ENCODE measurements around the gene GPR39.

Gene GPR39

DNA sequence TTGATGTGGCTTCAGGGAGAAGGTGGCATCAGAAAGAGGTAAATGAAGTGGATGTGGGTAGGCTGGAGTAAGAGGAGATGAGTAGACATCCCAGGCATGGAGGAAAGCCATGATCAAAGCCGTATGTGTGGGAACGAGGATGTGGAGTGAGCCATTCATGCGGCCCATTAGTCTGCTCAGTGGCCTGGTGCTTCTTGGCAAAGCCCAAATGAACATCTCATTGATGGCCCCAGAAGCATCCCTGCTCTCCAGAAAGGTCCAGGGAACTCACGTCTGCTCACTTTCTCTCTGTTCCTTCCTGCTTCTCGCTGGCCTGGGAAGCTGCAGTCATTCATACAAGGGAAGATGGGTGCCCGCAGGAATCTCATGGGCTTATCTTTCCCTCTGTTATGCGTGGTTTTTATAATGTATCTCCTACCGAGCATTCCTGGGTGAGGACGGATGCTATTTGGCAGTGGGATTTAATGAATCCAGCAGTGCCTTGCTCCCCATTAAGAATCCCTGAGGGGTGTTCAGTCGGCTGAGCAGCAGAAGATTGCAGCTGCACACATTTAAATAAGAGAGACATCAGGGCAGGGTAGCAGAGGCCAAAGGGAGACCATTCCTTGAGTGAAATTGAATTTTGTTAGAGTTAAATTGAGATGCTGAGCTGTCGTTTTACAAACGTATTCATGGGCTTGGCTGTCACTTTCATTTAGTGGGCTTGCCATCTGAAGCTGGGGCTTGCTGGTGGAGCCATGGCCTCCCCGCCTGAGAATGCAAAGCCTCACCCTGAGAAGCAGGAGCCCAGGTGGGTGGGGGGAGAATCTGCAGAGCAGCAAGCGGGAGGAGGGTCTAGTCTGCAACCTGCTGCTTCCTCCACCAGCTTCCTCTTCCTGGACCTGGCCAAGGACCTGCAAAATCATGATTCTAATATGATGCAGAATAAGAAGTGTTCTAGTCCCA, 188.9 kb downstream of the GPR39 start:
- no peak for DNase-seq (ENCODE audit: low spot score)

DNA sequence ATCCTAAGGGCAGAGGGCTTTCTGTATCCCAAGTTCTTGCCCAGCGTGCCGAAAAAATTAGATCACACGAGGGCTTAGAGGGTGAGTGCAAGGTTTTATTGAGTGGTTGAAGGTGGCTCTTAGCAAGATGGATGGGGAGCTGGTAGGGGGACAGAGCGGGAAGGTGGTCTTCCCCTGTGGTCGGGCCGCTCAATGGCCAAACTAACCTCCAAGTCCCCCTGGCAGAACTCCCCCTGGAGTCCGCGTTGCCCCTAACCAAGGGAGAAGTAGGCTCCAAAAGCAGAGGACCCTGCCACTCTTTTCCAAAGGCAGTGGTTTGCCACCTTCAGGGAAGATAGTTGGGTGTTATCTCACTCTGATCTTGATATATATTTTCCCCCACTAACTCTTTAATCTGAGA, 190.0 kb downstream of the GPR39 start:
- DNase-seq (ENCODE audit: low spot score) = no peak

DNA sequence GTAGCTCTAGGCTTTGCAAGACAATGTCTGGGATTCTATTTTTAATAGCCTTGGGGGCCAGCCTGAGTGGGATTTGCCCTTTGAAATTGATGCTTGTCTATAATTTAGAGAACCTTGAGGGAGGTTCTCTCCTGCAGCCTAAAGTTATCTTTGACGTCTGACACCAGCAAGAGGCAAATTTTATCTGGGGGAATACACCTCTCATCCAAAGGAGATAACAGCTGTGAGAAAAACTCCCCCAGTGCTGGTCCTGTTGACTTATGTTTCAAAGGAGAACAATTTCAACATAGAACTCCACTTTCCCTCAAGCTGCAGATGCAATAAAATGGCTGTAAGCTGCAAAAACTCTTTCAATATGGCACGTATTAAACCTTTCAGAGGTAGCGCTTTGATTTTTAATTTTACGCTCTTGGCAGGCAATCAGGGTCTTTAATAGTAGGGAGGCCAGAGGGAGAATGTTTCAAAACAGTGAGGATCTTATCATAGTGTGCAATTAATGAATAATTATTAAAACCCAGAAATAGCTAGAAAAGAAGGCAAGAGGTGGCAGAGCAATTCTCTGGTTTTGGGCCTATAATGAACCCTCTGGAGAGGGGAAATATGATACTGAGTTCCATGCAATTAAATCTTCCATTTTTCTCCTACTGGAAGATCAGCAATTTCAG, 191.0 kb downstream of the GPR39 start:
- no peak for DNase-seq (ENCODE audit: low spot score)

DNA sequence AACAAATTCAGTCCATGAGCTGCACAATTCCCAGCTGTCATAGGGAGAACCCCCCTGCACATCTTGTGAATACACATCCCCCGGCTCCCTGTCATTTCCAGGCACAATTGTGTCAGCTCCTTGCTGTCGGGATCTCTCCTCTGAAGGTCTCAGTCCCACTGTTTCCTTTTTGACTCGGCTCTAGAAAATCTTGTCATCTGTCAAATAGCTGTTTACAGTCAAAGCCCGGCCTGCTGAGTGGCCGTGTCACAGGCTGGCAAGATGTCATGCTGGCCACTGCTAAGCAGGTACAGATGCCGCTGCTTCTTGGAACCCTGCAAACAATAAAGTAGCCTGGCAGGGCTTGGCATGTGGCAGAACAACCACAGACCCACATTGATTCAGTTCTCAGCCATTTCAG, 191.7 kb downstream of the GPR39 start:
- no peak for DNase-seq (ENCODE audit: low spot score)

DNA sequence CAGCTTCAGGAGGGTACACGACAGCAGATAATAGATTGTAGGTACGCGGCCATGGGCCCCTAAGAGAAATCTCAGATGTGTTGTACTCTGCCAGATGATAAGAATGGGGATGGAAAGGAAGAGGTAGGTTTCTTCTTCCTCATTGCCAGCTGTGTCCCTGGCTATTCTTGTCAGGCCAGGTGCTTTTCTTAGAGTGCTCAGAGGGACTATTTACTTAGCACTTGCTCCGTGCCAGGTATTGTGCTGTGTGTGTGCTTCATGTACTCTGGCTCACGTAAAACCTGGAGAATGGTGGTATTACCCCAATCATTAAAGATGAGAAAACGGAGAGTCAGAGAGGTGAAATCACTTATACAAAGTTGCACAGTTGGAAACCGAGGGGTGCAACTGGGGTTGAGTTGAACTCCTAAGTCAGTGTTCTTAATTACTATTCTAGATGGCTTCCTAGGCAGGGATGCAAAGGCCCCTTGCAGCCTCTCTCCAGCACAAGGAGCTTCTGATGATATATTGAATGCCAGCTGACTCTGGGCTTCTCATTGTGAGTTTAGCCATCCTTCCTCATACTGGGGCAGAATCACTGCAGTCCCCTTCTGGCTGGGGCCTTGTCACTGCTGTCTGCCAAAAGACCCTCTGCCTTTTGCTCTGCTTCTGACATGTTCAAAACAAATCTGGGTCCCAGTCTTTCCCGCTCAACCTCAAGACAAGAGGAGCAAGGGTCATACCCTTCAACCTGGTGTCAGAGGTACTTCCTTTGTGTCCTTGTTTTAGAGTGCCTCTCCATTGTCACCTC, 192.7 kb downstream of the GPR39 start:
- no peak for DNase-seq (ENCODE audit: low spot score)

DNA sequence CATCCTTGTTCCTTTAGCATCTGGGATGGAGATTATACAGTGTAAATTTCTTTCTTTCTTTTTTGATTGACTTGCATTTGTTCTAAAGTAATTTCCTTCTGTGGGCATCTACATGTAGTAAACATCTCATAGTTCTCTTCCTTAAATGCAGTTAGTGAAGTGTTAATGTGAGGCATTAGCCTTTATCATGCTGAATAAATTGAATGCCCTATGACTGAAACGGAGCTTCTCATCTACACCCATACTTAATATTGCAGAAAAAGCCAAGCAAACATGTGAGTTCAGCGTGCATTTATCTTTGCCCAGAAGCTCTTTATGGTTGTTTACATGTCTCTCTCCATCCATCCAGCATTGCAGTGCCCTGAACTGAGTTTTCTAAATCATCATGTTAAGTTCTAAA, 195.1 kb downstream of the GPR39 start:
- DNase-seq (ENCODE audit: low spot score) = no peak

DNA sequence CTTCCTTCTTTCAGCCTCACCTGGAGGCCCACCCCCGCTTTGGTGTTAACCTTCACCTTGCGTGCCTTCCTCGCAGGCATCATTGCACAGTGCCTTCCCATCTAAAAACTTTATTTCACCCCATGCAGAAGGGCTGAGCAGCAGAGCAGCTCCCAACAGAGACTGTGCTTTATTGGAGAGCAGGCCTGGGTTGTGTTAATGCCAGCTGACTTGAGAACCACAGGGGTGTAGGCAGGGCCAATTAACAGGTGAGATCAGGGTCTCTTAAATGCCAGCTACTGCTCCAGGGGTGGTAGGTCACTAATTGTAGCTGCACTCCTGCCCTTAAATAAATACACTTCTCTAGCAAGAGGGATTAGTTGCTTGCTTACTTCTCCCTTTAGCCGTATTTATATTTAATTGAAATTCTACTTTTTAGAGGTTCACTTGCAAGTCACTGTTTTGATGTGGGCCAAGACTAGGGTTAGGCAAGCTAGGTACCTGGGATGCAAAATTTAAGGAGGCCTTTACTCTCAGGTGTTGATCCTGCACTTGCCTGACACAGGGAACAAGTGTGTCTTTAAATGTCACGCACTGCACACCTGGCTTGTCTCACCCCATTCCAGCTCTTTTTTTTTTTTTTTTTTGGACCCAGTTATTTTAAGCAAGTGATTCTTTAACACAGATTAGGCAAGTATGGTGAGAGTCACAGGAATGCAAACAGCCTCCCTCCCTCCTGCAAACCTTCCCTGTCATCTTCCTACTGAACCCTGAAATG, 198.9 kb downstream of the GPR39 start:
- DNase-seq (ENCODE audit: low spot score) = no peak

DNA sequence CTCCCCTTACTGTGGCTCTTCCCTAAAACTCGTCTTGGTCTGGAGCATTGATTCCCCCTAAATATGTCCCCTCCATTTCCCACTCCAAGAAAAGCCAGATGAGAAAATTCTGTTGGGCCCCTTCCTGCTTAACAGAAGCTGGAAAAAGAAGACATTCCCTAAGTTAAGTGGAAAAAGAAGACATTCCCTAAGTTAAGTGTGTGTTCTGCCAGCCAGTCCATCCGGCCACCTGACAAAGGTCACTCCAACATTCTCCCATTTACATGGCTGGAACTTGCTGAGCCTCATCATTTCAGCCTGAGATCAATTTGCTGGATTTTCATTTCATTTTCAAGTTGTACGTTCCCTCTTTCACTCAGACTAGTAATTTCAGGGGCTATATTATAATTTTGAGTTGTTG, 201.4 kb downstream of the GPR39 start:
- no peak for DNase-seq (ENCODE audit: low spot score)

DNA sequence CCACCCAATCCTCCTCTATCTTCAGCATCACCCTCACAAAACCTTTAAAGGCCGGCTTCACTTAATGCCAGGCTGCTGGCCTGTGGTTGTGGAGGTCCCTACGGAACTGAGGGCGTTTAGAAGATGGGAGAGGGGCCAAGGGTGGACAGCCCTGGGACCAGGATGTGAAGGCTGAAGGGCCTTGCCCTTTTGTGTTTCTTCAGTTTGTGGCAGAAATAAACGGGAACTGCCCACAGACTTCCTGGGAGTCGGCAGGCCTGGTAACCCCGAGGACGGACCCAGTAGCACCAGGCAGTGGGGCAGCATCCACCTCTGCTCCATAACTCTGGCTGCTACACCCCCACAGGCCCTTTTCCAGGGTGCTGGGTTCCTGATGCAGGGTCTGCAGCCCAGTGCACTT, 202.1 kb downstream of the GPR39 start:
- DNase-seq (ENCODE audit: low spot score) = no peak

DNA sequence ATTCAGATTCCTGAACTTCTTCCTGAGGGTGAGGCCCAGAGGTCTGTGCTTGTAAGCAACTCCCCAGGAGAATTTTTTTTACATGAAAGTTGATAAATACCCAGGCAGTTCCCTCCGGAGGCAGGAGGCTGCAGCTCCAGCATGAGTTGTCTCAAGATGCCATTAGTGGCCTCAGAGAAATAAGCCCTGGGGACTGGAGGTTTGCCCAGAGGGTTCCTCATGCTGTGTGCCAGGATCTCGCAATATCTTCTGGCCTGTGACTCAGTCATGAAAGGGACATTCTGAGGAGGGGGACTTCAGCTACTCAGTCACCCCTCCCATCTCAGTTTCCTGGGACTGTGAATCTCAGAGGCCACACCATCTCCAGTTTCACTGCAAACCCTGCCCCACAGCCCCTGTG, 203.5 kb downstream of the GPR39 start:
- DNase-seq (ENCODE audit: low spot score) = no peak

DNA sequence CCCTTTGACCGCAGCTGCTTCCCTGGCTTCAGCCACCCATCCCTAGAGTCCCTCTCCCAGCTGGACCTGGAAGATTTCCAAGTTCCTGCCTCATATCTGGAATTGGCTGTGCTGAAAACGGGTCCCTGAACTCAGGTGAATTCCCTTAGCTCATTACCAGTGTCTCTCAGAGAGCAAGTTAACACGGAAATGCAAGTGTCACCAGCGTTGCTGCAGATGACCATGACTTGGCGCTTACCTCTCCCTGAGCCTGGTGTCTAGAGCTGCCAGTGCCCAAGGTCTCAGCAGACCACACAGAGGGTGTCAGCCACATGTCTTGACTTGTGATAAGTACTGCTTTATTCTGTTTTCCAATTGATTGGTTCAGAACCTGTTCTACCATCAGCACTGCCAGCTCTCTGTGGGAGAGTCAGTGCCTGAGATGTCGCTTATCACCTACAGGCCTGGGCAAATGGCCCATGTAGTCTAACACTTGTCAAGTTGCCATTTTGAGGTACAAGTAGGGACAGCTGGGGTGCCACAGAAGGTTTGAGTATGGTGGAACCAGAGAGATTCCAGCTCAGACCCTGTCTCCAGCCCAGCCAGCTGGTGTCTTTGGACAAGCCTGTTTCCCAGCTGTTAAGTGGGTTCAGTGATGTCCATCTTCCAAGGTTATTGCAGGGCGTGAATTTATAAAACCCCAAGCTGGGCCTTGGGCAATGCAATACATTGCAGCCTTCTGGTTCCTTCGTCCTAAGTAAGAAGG, 204.7 kb downstream of the GPR39 start:
- no peak for DNase-seq (ENCODE audit: low spot score)

DNA sequence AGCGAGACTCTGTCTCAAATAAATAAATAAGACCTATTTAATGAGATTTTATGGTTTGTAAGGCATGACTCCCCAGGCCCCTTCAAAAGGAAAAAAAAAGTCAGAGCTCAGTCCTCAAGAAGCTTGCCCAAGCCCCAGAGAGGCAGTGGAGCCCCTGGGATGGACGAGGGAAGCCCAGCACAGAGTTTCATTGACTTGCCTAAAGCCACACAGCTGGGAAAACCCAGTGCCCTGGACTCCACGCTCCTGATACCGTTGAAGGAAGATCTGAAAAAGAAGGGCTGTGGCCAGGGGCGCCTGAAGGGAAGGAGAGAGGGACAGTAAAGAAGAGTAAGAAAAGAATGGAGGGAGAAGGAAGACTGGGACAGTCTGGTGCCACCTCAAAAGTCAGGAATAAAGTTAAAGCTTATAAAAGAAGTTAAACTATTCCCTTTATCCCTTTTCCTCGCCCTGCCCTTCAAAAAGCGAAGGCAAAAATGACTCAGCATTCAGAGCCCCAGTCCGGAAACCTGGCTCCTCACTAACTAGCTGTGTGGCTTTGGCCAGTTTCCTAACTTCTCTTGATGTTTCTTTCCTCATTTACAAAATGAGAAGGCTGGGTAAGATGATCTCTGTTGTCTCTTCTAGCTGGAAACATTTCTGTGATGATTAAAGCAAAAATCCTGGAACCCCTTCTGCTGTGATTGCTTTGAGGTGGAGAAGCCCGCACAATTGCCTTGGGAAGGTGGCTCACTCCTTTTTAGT, 206.7 kb downstream of the GPR39 start:
- no peak for DNase-seq (ENCODE audit: low spot score)

DNA sequence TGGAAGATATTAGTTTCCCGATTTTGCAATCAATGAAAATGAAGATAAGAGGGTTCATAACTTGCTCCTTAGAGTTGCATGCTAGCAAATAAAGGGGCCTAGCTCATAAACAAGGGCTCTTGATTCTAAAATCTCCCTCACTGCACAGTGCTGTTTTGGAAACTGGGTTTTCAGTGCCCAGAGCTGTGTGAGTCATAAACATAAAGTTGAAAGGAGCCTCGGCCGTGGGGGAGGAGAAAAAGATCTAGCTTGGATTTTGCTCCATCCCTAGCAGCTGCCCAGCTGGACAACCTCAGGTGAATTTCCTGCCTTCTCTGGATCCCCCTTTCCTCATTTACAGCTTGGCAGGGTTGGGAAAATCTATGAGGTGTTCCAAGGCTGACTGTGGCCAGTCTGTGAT, 210.9 kb downstream of the GPR39 start:
- DNase-seq (ENCODE audit: low spot score) = peak; percentile 8

DNA sequence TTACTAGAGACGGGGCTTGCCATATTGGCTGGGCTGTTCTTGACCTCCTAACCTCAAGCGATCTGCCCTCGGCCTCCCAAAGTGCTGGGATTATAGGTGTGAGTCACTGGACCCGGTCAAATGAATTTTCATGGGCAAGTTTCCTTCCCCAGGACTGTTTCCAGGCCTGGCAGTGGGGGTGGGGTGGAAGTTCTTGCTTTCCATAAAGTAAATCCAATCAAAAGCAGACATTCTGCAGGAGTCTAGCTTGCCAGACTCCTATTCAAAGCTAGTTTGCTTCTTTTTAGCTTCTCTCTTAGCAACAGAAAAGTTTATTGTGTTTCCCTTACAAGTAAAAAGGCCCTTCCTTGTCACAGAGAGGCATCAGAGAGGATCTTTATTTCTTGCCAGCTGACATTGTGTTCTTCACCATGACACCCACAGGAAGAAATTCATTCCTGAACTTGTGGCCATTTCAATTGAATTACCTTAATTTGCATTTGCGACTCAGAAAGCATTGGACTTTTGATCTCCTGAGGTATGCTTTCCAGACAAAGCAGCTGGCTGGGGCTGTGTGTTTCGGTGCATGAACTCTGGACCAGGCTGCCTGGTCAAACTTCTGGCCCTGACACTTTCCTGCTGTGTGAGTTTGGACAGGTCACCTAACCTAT, 215.5 kb downstream of the GPR39 start:
- peak; percentile 31 for DNase-seq (ENCODE audit: low spot score)

DNA sequence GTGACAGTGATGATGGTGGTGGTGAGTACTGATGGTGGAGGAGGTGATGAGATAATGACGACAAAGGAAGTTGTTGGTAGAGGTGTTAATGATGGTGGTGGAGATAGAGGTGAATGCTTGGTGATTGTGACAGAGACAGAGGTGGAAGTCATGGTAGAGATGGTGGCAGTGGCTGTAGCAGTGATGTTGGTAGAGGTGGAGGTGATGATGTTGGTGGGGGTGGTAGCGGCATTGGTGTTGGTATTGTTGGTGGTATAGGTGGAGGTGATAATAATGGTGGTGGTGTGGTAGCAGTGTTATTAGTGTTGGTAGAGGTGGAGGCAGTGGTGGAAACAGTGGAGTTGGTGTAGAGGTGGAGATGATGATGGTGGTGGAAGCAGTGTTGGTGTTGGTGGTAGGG, 217.0 kb downstream of the GPR39 start:
- DNase-seq (ENCODE audit: low spot score) = no peak

DNA sequence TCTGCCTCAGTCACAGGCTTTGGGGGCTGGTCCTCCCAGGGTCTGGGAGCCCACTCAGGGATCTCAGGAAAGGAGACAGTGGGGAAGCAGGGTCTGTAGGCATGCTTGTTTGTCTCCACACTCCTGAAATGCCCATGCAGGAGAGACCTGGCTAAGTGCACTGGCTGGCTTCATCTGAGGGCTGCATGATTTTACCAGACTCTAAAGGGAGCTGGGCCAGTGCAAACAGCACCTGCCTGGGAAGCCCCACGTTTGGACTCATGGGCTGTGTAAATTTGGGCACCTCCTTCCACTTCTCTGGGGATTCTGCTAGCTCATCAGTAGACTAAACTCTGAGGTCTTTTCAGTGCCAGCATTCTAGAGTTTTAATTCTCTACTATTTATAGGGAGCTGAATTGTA, 219.7 kb downstream of the GPR39 start:
- no peak for DNase-seq (ENCODE audit: low spot score)

DNA sequence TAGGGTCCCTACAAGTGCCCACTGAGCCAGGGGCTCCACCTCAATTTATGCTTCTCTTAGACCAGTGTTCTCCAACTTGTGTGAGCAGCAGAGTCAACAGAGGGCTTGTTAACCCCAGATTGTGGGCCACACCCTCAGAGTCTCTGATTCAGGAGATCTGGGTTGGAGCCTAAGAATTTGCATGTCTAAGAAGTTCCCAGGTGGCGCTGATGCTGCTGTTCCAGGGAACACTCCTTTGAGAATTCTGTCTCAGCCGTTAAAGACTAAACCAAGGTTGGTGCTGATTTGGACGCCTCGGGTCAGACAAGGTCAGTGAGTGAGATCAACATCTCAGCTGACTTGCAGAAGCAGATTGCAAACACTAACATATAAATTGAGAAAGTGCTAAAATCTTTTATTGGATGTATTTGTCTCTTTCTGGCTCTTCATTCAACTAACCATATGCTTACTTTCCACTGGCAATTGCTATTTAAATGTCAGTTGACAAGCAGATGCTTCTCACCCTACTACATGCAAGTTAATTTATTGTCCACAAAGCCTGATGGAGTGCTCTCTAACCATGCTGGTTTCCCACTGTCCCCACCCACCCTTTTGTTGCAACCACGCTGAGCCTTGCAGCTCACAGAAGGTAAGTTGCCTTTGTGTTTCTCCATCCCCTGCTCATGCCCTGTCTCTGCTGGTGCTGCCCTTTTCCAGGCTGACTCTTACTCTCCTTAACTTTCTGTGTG, 221.9 kb downstream of the GPR39 start:
- no peak for DNase-seq (ENCODE audit: low spot score)

DNA sequence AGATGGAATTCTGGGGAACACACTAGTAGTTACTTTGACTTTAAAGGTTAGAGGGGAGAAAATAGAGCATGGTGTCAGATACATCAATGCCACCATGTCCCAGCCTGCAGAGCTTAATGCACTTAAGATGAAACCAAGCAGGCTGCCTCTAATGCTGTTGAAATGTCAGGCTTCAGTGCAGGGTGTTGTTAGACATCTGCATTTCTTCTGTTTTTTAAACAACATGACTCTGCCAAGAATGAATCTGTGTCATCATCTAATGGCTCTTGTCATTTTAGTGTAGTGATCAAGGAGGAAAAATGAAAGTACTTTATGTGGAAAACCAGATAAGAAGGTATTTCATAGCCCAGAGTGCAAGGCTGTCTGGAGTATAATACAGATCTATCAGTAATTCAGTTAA, 223.5 kb downstream of the GPR39 start:
- DNase-seq (ENCODE audit: low spot score) = no peak

DNA sequence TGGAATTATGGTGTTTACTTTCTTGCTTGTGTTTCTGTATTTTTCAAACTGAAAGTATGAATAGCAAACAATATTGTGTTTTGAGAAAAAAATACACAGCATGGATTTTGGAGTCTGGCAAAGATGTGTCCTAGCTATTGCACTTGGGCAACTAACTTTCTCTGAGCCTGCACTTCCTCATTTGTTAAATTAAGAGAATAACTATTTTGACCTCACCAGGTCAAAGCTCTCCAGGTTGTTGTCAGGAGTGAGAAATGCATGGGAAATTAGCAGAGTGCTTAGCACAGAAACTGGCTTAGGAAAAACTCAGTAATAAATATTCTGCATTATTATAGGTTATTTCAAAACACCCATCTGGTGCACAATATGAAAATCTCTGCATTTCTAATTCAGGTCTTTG, 225.2 kb downstream of the GPR39 start:
- DNase-seq (ENCODE audit: low spot score) = no peak
